Measurements from ENCODE around the gene EMID1.

Gene EMID1

GRCh38 chr22:29195118-29195963 is 10.4 kb upstream of the EMID1 start:
- no peak for DNase-seq

GRCh38 chr22:29195964-29196666 is 9.6 kb upstream of the EMID1 start:
- no peak for DNase-seq

GRCh38 chr22:29197096-29197495 is 8.6 kb upstream of the EMID1 start:
- DNase-seq: no peak

DNA sequence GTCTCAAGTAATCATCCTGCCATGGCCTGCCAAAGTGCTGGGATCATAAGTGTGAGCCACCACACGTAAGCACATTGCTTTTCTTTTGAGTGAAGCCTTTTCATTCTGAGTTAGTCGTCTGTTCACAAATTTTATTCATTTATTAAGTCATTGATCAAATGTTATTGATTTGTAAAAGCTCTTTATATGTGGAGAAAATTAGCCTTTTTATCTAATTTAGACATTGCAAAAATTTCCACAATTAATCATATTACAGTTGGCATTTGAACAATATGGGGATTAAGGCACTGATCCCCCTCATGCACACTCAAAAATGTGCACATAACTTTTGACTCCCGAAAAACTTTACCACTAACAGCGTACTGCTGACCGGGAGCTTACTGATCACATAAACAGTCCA is 7.5 kb upstream of the EMID1 start:
- no peak for DNase-seq

- no peak for DNase-seq
Observed at GRCh38 chr22:29199702-29200400, 5.8 kb upstream of the EMID1 start.

DNA sequence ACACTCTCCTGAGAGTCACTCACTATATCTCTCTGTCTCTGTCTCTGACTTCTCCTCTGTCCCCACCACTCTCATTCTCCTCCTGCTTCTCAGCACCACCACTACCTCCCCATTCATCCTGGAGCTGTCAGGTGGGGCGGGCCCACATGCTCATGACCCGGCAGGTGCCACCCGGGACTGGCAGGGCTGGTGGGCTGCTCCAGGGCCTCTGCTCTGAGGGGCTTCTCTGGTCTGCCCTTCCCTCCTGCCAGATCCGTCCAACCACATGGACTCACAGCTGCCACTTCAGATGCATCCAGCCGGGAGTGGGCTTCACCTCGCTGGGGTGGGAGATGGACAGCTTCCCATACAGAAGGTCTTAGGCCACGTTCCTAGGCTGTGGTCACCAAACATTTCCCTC is 4.8 kb upstream of the EMID1 start:
- no peak for DNase-seq

- no peak for DNase-seq
Observed at GRCh38 chr22:29201782-29202181, 3.9 kb upstream of the EMID1 start.

DNA sequence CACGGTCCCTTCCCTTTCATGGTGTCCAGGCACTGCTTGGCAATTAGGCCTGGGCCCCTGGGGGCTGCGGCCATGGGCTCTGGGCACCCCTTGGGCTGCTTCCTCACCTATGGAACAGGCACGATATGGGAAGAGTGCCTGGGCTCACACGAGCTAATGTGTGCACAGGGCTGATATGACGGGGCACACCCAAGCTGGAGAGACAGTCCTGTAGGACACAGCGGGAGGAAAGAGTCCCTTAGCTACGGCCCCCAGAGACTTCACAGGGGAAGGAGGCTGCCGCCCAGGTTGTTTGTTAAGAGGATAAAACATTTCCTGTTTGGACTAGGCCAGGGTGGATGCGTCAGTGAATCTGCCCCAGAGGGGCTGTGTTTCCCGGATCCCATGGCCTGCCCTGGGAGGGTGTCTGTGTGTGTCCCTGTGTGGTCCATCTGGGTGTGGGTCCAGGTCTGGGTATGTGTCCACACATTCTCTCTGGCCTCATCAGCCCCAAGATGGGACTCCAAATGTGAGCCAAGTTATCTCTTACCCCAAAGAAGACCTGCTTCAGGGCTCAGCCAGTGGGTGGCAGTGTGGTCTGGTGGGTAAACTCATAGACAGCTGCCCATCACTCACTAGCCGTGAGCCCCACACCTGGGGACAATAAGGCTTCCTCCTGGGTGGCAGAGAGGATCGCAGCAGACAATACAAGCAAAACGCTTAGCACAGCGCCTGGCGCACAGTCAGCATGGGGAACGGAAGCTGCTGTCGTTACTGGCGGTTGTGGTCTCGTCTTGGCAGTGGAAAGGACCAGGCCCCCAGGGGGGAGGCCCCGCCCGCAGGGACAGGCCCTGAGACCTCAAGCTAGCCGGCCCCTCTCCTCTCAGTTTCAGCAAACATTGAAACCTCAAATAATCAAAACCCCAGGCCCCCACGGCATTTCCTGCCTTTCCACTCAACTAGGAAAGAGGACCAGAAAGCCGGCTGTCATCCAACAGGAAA is 3.2 kb upstream of the EMID1 start:
- DNase-seq: peak; percentile 12

DNA sequence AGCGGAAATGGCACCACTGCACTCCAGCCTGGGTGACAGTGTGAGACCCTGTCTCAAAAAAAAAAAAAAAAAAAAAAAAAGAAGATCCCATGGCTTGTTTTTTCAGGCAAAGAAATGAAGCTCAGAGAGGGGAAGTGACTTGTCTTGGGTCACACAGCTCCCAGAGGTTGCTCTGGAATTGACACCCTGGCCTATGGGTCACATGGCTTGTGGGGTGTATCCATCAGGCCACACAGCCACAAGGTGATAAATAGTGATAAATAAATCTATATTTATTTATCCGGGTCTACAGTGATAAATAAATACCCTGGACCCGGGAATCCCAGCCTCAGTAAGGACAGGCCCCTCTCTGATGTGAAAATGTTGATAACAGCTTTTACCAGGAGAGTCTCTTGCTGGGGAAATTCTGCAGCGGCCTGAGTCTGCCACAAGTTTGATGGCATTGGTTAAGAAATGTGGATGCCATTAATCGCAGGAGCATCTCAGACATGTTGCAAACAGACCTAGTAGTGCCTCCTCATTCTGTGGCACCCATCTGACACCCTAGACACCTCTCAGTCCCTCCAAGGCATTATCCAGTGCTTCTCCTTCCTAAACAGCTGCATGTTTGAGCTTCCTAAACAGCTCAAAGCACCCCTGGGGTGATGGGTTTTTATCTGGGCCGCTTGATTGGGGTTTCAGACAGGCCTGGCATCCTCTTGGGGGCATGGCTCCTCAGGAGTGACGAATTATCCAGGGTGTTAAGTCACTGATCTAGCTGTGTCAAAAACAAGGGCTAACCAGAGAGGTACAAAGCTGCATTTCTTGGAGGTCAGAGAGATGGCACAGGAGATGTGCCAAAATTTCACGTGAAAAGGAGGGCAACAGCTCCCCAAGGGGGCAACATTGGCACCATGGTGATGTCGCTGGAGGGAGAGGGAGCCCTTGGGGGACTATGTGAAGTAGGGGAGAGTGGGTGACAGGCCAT is 1.9 kb upstream of the EMID1 start:
- no peak for DNase-seq

DNA sequence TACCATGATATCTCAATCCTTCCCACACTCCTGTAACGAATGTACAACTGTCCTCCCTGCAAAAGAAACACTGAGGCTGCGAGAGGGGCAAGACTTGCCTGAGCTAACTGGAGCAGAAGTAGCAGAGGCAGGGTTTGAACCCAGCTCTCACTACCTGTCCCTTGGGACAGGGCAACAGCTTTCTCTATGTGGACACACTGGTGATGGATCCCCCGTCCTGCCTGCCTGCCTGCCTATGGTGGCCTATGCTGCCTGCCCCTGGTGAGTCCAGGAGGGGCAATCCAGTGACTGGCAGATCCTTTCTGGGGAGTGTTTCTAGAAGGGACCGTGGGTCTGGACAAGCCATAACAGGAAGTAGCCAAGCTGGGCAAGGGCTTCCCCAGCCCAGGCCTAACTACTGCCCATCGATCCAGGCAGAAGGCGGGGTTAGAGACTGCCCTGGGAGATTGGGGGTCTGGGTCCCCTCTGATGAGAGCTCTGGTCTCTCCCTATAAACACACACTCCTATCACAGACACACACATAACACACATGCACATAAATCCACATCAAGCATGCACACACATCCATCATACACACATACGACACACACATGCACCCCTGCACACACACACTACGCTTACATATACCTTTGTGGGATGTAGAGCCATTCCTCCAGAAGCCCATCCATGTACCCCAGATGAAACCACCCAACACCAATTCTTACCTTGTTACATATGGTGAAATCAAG is 1.1 kb upstream of the EMID1 start:
- DNase-seq: no peak

DNA sequence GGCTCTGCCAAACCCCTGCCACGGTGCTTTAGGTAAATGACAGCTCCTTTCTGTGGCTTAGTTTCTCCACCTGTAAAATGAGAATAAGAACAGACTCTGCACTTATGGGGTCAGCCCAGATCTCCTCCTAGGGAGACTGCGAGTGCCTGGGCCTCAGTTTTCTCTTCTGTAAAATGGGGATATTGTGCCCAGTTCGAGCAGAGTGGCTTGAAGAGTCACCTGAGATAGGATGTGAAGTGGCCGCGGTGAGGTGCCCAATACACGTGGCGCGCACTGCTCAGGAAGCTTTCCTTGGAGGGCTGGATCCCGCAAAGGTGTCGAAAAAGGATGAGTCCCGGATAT is 473 bp upstream of the EMID1 start:
- DNase-seq: no peak

DNA sequence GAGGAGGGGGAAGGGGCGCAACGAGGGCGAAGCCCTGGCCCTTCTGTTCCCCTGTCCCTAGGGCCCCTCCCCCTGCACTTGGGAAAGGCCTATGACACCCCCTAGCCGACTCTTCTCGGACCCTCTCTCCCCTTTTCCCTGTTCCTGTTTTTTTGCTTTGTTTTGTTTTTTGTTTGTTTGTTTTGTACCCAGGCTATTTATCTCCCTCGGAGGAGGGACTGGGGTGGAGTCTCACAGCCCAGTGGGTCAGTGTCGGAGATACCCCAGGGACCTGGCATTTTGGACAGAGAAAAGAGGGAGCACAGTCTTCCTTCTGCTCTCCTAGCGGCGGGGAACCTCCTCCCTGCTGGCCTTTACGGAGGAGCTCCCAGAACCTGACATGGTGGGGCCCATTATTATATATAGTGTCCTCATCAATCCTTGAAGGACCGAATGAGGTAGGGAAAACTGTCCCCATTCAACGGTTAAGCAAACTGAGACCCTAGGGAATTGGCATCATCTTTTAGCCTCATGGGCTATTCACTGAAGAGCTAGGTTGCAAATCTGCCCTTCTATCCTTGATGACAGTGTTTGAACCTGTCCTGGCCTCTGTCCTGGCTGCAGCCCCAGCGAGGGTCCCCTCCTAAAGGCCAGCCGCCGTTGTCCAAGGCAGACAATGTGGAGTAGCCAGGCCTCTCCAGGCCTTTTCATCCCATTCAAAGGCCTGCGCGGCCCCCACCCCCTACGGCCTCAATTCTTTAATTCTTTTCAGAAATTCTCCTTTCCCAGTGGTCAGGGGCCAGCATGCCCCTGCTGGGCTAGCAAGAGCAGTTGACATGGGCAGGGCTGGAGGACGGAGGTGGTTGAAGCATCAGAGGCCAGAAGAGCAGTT is 911 bp downstream of the EMID1 start:
- DNase-seq: no peak

DNA sequence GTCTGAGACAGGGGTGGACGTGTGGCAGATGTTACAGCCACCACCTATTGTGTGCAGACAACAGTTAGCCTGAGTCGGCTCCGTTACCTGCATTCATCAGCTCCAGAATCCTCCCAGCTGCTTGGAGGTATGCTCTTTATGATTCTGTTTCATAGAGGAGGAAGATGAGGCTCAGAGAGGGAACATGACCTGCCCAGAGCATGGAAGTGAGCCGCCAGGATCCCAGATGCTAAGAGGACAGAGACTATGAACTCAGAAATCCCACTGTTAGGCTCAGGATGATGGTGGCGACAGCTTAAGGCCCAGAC is 1.5 kb downstream of the EMID1 start:
- DNase-seq: no peak

- DNase-seq: no peak
Observed at GRCh38 chr22:29207562-29208501, 2.1 kb downstream of the EMID1 start.

GRCh38 chr22:29208502-29208862 is 2.8 kb downstream of the EMID1 start:
- DNase-seq: no peak

DNA sequence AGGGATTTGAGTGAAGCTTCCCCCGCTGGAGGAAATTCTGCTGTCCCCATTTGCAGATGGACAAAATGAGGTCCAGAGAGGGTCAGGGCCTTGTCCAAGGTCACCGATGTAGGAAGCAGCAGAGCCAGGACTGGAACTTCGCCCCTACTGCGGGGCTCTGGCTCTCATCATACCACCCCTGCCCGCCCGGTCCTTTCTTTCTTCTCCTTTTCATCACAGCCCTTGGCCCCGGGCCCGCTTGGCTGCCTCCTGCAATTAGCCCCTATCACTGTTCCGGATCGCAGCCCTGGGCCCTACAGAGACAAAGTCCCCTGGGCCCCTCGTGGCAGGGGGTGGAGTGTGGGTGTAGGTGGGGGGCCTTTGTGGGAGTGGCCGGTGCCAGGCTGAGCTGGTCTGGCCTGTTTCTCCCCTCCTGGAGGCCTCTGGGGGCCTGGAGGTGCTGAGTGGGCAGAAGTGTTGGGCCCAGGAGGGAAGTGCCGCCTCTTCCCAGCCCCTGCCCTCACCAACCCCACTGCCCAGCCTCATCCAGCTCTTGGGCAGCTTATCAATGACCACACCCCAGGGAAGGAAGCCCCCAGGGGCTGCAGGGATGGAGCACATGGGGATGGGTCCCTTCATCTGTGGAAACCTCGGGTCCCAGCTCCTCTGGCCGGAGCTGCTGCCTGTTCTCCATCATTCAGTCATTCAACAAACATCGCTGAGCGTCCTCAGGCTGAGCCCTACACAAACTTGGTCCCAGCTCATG is 3.4 kb downstream of the EMID1 start:
- no peak for DNase-seq

DNA sequence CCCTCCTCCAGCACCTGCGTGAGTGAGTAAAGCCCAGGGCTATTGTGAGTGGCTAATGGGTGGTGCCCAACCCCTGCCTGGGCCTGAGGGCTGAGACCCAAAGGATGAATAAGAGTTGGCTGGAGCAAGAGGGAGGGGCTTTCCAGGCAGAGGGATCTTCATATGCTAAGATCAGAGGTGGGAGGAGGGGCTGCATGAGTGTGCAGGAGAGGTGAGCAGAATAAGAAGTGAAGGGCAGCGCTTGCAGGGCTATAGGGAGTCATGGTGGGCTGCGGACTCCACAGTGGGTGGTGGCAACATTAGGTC is 3.9 kb downstream of the EMID1 start:
- DNase-seq: no peak

- DNase-seq: no peak
Observed at GRCh38 chr22:29211066-29211465, 5.4 kb downstream of the EMID1 start.

Data from midbrain (tissue), 1 donor.